Measurements from ENCODE around the gene GATA3.

DNA sequence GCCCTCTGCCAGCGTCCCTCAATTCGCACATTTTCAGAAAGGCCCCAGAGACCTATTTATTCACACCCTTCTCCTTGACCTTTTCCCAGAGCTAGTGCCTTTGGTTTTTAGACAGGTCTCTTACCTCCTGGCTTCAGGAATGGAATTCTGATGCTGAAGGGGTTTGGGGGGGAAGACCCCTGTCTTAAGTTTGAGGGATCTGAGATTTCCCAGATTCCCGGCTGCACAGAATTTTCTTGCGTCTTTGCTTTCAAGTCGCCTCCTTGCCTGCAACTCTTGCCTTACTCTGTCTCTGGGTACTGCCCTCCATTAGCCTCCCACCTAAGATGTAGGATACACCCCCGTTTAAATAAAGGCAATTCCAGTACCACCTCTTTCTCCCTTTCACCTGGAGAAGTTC is 1.9 kb downstream of the GATA3 start:
- TF ChIP-seq, protein P1, sequence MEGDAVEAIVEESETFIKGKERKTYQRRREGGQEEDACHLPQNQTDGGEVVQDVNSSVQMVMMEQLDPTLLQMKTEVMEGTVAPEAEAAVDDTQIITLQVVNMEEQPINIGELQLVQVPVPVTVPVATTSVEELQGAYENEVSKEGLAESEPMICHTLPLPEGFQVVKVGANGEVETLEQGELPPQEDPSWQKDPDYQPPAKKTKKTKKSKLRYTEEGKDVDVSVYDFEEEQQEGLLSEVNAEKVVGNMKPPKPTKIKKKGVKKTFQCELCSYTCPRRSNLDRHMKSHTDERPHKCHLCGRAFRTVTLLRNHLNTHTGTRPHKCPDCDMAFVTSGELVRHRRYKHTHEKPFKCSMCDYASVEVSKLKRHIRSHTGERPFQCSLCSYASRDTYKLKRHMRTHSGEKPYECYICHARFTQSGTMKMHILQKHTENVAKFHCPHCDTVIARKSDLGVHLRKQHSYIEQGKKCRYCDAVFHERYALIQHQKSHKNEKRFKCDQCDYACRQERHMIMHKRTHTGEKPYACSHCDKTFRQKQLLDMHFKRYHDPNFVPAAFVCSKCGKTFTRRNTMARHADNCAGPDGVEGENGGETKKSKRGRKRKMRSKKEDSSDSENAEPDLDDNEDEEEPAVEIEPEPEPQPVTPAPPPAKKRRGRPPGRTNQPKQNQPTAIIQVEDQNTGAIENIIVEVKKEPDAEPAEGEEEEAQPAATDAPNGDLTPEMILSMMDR (IDR thresholded peaks at IDR 0.05): no peak
- no peak for TF ChIP-seq ZFX (IDR thresholded peaks at IDR 0.05; ENCODE audit: borderline replicate concordance)

Measured in 22Rv1 (cell line).